Activated T-cell treated with anti-CD3 and anti-CD28 coated beads, Interleukin-2, amount 50 U/mL, for 72 hours (primary cell): ENCODE results near the gene OTOF. TPM values are rescaled to one million over a fixed set of nuclear protein-coding genes. Genes with fewer than 3 reads are reported as not detected.

ENCODE experiments used
- ATAC-seq, 2 donors: fragments of 150-1000 bp; cut with Tn5 transposase; replicated peaks in 1 of 2; 2 replicates each; pipeline ENCODE4 v1.10.0; 2021; ENCODE audit warnings: moderate library complexity in 2 of 2, mild to moderate bottlenecking in 1 of 2
- DNase-seq, 2 donors: peaks; one replicate each; pipeline ENCODE4 v3.0.0; 2021 to 2022; ENCODE audit warnings: mixed read lengths in 1 of 2
- H3K27ac Mint-ChIP-seq: one replicate; pipeline ENCODE4 v1.8.0; 2022; ENCODE audit warnings: mild to moderate bottlenecking, moderate library complexity, mixed read lengths
- H3K27me3 Mint-ChIP-seq: one replicate; pipeline ENCODE4 v1.8.0; 2022; ENCODE audit warnings: low read depth, mixed read lengths
- H3K36me3 Mint-ChIP-seq, 2 donors: one replicate each; pipeline ENCODE4 v1.8.0; 2022; ENCODE audit warnings: mixed read lengths in 2 of 2, mild to moderate bottlenecking in 1 of 2; ENCODE audit not compliant: insufficient read depth in 2 of 2
- H3K4me1 Mint-ChIP-seq: one replicate; pipeline ENCODE4 v1.8.0; 2022; ENCODE audit warnings: low read depth, mixed read lengths
- H3K4me3 Mint-ChIP-seq, 2 donors: one replicate each; pipeline ENCODE4 v1.8.0; 2022; ENCODE audit warnings: mild to moderate bottlenecking in 2 of 2, mixed read lengths in 2 of 2, moderate library complexity in 2 of 2
- H3K9me3 Mint-ChIP-seq, 2 donors: one replicate each; pipeline ENCODE4 v1.8.0; 2022; ENCODE audit warnings: mixed read lengths in 2 of 2
- total RNA-seq, 2 donors: library from RNA; stranded (reverse); gene quantifications; one replicate each; pipeline ENCODE4 v1.2.3, GENCODE V29; 2022

The OTOF gene
- total RNA-seq, 2 donors from 2014 or later: 1.6 to 4.7 TPM

DNA sequence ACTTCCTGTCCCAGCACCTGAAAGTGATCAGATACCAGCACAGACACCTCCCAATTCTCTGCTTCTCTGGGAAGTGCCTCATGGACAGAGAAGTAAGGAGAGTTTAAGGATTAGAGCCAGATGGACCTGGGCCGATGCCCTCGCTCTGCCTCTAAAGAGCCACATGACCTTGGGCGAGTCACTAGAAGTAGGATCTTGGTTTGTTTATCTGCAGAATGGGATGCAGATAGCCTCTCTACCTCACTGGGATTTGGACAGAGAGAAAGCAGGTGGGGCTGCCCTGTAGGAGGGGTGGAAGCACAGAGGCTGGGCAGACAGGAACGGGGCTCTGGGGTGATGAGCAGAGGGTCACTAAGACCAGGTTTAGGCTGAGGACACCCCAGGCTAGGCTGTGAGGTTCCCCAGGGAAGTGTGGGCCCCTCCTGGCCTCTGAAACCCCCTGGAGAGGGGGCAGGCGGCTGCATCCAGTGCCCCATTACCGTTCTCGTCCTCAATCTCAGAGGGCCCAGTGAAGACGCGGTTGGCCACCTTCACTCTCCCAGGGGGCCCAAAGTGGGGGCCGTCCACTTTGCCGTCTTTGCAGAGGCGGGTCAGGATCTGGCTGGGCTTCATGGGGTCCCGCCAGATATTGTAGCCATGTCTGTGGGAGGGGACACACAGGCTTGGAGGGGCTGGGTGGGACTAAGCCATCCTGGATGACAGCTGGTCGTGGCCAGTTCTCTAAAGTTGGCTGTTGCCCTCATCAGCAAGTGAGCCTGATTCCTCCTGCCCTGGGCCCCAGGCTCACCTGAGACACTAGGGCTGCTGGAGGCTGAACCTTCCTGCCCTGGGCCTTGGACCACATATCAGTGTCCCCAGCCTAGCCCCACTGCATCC lies 13.3 kb downstream of the OTOF start:
- DNase-seq (no peak), ATAC-seq (no peak)
- Mint-ChIP-seq H3K36me3 (peaks cover 0 to 2% of the 10 kb centered on the region in 2 donors), H3K4me3 (no peak overlapping the region), H3K27me3 (no peaks in the 10 kb centered on the region), H3K9me3 (peaks cover 0 to 2% of the 10 kb centered on the region in 2 donors), H3K4me1 (no peaks in the 10 kb centered on the region), H3K27ac (no peak overlapping the region)

DNA sequence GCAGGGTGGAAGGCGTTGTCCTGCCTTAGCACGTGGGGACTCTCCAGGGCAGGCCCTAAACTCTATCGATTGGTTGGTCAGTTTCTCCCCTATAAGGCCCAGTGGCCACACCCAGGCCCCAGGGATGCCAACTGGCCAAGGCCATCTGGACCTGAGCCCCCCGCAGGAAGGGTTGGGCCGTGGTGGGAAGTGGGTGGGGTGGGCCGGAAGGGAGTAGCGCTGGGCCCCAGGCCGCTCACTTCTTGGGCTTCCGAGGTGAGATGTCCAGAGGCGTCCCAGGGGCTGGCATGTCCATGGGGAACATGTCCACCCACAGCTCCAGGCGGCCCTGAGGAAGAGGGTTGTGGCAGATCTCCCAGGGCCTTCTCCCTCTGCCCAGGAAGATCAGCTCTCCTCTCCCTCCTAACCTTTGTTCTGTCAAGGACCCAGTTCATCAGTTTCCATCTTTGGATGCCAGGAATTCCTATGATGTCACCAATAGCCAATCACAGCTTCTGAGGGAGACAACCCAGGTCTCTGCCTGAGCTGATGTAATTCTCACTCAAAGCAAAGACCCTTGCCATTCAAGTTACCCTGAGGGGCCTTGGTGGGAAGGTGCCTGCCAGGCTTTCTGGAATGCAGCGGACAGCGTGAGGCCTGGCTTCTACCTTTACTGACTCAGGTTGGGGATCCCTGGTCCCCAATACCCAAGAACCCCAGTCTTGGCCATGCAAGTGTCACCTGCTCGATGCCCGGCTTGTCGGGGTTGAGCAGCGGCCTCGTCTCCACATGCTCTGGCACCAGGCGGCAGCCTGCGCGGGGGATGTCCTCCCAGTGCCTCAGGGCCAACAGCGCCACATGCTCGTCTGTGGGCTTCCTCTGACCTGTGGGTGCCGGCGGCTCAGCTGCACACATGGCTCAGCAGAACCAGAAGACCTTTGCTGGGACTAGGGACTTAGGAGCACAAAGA lies 14.4 kb downstream of the OTOF start:
- Mint-ChIP-seq H3K4me1 (no peaks in the 10 kb centered on the region), H3K4me3 (no peak overlapping the region), H3K27me3 (no peaks in the 10 kb centered on the region), H3K27ac (no peak overlapping the region), H3K9me3 (no peaks in the 10 kb centered on the region), H3K36me3 (no peaks in the 10 kb centered on the region)
- DNase-seq (no peak), ATAC-seq (no peak)

DNA sequence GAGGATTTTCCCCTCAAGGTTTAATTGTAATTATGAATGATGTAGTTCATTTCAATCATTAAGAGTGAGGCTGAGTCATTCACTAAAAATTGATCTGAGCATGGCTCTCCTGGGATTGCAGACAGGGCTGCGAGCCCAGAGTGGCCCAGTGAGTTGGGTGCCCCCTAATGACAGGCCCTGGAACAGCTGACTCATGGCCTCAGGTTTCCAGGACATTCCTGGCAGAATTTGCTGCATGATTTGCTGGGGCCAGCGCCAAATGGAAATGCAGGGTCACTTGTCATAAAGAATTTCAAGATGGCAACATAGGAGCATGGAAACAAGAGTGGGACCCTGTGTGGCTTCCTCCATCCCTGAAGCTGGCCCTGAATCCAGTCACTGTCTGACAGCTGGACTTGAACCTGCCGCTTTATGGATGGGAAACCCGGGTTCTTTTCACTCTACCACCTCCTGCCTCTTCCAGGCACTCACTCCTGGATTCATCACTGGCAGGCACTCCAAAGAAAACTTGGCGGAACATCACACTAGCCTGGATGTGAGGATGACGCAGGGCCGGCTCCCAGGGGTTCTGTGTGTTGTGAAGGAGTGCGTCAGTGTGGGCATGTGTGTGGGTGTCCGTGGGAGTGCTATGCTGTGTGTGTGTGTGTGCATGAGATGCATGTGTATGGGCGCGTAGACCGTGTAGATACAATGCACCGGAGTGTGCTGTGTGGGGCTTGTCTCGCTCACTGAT lies 15.2 kb downstream of the OTOF start:
- no peak overlapping the region for H3K4me3 Mint-ChIP-seq
- no peaks in the 10 kb centered on the region for H3K27me3 Mint-ChIP-seq
- no peaks in the 10 kb centered on the region for H3K4me1 Mint-ChIP-seq
- H3K36me3 Mint-ChIP-seq: no peaks in the 10 kb centered on the region
- ATAC-seq: no peak
- H3K9me3 Mint-ChIP-seq: no peaks in the 10 kb centered on the region
- no peak for DNase-seq
- H3K27ac Mint-ChIP-seq: no peak overlapping the region

DNA sequence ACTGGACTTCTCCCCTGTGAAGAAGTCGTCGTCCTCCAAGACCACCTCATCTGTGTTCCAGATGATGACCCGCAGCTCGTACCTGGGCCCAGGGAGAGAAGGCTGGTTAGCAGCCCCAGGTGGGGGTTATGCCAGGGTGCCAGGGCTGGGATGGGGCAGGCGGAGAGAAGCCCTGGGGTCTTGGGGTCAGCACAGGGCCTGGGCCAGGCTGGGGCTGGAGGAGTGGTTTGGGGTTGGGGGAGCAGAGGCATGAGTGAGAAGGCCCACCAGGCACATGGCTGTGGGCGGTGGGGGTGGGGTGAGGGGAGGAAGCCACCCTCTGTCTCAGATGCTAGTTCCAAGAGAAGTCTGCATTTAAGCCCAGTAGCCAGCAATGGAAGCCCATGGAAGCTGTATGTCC lies 15.8 kb downstream of the OTOF start:
- no peak for ATAC-seq
- Mint-ChIP-seq H3K27me3 (no peaks in the 10 kb centered on the region), H3K36me3 (no peaks in the 10 kb centered on the region), H3K27ac (no peak overlapping the region), H3K9me3 (no peaks in the 10 kb centered on the region), H3K4me1 (no peaks in the 10 kb centered on the region), H3K4me3 (no peak overlapping the region)
- DNase-seq: no peak

DNA sequence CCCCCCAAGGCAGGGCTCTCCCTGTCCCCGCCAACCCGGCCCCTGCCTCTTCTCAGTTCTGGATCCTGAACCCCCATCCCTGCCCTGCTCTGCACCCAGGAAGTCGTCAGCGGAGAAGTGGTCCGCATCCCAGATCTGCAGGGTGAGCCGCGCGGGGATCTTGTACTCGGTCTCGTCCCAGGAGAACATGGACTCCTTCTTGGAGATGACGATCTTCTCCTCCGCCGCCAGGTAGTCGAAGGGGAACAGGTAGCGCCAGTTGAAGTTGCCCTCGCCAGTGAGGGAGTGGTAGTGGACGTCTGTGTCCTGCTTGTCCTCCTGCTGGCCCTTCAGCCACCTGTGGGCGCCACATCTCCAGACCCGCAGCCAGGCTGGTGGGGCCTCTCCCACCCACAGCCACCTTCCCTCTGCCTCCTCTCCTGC lies 16.3 kb downstream of the OTOF start:
- DNase-seq: no peak
- Mint-ChIP-seq H3K4me1 (no peaks in the 10 kb centered on the region), H3K36me3 (no peaks in the 10 kb centered on the region), H3K4me3 (no peak overlapping the region), H3K9me3 (no peaks in the 10 kb centered on the region), H3K27ac (no peak overlapping the region), H3K27me3 (no peaks in the 10 kb centered on the region)
- ATAC-seq: no peak

DNA sequence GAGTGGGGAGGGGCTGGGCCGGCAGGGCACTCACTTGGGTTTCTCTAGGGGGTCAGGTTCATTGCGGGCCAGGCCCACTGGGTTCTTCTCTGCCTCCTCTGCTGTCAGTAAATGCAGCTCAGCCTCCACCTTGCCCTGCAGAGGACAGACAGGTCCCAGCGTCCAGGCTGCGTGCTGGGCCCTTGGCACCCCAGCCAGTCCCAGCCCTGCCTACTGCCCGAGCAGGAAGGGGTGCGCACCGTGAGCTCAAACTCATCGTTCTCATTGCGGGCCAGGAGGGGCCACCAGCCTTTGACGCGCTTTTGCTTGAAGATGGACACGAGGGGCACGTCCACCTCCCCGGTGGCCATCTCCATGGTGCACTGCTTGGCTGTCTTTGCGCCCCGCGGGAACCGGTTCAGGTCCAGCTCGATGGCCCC lies 17.3 kb downstream of the OTOF start:
- Mint-ChIP-seq H3K36me3 (no peaks in the 10 kb centered on the region), H3K27ac (no peak overlapping the region), H3K4me1 (no peaks in the 10 kb centered on the region), H3K27me3 (no peaks in the 10 kb centered on the region), H3K4me3 (no peak overlapping the region), H3K9me3 (no peaks in the 10 kb centered on the region)
- no peak for DNase-seq
- ATAC-seq: no peak

DNA sequence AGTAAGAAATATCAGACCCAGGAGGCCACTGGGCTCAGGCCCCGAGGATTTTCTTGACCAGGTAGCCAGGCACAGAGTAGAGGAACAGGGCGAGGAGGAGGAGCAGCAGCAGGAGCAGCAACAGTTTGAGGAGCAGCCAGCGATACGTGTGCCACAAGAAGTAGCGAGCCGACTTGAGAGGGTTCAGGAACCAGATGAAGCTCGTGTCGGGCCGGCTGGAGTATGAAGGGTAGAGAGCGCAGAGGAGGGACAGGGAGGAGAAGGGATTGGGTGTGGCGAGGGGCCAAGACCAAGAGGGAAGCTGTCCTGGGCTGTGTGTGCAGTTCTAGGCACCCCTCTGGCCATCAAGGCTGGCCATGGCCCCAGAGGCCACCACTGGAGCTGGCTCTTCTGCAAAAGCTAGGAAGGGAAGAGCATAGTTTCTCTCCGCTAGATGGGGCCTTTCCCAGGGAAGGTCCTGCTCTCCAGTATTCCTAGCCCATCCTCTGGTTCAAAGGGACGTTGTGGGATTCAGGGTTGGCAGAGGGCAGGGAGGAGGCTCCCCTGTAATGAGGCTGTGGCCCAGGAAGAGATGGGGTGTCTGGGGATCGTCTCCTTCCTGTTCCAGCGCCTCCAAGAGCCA lies 17.8 kb downstream of the OTOF start:
- Mint-ChIP-seq H3K9me3 (no peaks in the 10 kb centered on the region), H3K4me1 (no peaks in the 10 kb centered on the region), H3K4me3 (no peak overlapping the region), H3K27ac (no peak overlapping the region), H3K36me3 (no peaks in the 10 kb centered on the region), H3K27me3 (no peaks in the 10 kb centered on the region)
- DNase-seq (no peak), ATAC-seq (no peak)

DNA sequence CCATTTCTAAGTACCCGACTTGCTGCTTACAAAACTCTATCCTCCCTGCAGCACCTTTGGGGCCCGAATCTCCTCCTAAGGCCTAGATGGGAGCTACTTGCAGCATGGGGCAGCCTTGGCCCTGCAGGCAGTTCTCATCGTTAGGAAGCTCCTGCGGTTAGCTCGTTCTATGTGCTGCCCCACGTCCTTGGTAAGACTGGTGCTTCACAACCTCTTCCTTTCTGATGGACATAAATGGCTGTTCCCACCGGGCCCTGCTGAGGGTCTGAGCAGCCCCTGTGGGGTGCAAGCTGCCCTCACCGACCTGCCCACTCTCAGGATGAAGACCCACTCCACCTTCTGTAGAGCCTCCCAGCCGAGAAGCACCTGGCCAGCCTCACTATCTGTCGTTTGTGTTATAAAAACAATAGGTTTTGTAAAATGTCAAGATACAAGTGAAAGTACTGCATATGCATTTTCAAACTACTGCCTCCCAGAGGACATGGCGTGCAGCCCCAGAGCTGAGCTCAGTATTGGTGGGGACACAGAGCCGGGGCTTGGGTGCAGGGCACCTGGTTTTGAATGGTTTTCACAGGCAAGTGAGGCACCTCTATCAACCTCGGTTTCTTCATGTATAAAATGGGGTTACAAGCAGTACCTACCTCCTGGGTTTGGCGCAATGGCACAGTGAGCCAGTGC lies 19.4 kb downstream of the OTOF start:
- DNase-seq: no peak
- Mint-ChIP-seq H3K27me3 (no peaks in the 10 kb centered on the region), H3K9me3 (no peaks in the 10 kb centered on the region), H3K4me1 (no peaks in the 10 kb centered on the region), H3K27ac (no peak overlapping the region), H3K4me3 (no peak overlapping the region), H3K36me3 (no peaks in the 10 kb centered on the region)
- no peak for ATAC-seq

DNA sequence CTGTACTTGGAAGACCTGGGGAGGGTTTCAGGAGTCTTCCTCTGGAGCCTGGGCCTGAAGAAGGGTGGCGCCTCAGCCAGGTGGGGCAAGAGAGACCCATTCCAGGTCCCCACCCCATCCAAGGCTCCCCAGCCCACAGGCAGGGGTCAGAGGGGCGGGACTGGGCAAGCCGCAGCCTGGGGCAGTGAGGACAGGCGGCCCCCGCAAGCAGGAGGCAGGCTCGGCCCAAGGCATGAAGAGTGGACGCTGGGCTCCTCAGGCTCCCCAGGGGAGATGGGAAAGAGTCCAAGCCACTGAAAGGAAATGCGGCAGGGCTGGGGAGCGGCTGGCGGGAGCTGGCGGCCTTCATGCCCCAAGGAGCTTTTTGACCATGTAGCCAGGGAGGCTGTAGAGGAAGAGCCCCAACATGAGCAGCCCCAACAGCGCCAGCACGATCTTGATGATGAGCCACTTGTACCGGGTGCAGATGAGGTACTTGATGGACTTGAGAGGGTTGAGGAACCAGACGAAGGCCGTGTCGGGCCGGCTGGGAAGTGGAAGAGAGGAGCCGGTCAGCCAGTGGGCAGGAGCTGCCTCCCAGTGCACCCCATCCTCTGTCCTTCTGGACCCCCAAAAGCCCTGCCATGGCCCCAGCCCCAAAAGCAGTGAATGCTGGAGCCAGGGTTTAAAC lies 20.1 kb downstream of the OTOF start:
- Mint-ChIP-seq H3K4me1 (no peaks in the 10 kb centered on the region), H3K27ac (no peak overlapping the region), H3K9me3 (no peaks in the 10 kb centered on the region), H3K4me3 (no peak overlapping the region), H3K27me3 (no peaks in the 10 kb centered on the region), H3K36me3 (no peaks in the 10 kb centered on the region)
- DNase-seq (no peak), ATAC-seq (no peak)

DNA sequence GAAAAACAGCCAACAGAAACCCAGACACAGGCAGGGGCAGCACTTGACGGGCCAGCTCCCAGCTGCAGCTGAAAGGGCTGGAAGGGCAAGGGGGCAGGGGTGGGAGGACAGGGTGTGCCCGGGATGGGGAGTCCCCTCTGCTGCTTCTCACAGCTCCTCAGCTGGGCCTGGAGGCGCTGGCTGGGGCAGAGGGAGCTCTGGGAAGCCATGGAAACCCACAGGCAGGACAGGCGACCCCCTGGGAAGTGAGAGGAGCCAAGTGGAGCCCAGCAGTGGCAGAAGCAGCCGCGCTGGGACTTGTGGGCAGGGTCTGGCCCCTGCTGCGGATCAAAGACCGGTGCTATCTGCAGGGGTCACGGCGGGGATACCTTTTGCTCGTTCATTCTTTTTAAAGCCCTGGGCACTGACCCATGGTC lies 20.7 kb downstream of the OTOF start:
- DNase-seq (no peak), ATAC-seq (no peak)
- H3K4me1 Mint-ChIP-seq: no peaks in the 10 kb centered on the region
- H3K9me3 Mint-ChIP-seq: no peaks in the 10 kb centered on the region
- H3K27me3 Mint-ChIP-seq: no peaks in the 10 kb centered on the region
- H3K27ac Mint-ChIP-seq: no peak overlapping the region
- H3K4me3 Mint-ChIP-seq: no peak overlapping the region
- H3K36me3 Mint-ChIP-seq: no peaks in the 10 kb centered on the region

DNA sequence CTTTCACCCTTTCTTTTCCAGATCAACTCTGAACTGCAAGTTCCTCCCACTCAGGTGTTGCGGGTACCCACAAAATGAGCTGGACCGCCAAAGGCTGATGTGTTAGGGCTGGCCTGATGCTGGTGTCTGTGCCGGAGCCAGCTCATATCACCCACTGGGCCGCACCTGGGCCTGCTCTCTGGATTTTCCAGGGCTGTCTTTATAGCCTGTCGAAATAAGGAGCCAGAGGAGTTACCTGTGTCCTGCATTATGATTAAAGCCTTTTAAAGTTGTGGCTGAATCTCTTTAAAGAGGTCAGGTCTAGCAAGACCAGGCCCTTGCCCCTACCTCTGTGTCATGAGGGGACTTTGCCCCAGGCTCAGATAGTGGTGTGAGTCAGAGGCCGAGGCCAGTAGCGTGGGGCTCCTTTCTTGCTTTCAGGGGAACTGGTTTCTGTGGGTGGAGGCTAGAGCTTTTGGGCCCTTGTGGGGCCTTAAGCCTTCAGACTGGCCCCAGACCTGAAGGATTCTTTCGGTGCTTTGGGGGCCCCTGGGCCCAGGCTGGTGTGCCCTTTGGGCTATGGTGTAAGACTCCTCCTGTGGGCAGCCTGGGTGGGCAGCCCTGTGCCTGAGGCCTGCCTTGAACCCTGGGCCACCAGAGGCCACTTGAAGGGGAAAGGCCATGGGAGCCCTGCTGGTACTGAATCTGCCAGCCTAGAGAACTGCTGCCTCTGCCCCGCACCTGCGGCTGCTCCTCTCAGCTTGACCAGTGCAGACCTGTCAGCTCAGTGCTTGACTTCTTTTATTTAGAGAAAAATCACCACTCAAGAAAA lies 21.3 kb downstream of the OTOF start:
- H3K4me3 Mint-ChIP-seq: no peak overlapping the region
- no peaks in the 10 kb centered on the region for H3K4me1 Mint-ChIP-seq
- no peak for ATAC-seq
- H3K27ac Mint-ChIP-seq: no peak overlapping the region
- H3K36me3 Mint-ChIP-seq: no peaks in the 10 kb centered on the region
- no peaks in the 10 kb centered on the region for H3K27me3 Mint-ChIP-seq
- DNase-seq: no peak
- H3K9me3 Mint-ChIP-seq: no peaks in the 10 kb centered on the region
